OCI-LY3 (cell line): ENCODE data around the gene VAV1.

Source experiments
- EZH2phosphoT487 ChIP-seq: fragments of 200-600 bp; shearing (Covaris generic); IDR thresholded peaks from 2 replicates; pipeline ENCODE4 v1.6.1; 2018; ENCODE audit warnings: antibody characterized with exemption, mixed run types, low read depth
- TF ChIP-seq, protein P1 (sequence below): fragments of 200-600, 300-600 bp; sonication (generic); IDR thresholded peaks from 2 replicates; pipeline ENCODE4 v1.5.1; 2014; ENCODE audit warnings: antibody characterized with exemption, low read length, low read depth

DNA sequence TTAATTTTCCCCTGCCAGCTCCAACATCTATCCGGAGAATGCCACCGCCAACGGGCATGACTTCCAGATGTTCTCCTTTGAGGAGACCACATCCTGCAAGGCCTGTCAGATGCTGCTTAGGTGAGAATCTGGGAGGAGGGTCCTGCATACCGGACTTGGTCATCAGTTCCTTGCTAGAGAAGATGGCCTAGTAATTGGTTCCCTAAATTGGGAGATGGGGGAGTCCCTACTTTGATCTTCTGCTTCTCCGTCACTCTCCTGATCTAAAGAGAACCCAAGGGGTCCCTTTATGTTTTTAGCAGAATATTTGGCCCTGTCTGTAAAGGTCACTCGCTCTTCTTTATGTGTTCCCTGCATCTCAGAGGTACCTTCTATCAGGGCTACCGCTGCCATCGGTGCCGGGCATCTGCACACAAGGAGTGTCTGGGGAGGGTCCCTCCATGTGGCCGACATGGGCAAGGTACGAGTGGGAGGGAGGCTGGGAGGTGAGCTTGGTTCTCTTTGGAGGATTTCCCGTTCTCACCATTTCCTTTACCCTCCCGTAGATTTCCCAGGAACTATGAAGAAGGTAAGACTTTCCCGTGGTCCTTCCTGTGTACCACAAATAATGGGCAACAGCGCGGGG is 60.8 kb downstream of the VAV1 start:
- TF ChIP-seq, protein P1, sequence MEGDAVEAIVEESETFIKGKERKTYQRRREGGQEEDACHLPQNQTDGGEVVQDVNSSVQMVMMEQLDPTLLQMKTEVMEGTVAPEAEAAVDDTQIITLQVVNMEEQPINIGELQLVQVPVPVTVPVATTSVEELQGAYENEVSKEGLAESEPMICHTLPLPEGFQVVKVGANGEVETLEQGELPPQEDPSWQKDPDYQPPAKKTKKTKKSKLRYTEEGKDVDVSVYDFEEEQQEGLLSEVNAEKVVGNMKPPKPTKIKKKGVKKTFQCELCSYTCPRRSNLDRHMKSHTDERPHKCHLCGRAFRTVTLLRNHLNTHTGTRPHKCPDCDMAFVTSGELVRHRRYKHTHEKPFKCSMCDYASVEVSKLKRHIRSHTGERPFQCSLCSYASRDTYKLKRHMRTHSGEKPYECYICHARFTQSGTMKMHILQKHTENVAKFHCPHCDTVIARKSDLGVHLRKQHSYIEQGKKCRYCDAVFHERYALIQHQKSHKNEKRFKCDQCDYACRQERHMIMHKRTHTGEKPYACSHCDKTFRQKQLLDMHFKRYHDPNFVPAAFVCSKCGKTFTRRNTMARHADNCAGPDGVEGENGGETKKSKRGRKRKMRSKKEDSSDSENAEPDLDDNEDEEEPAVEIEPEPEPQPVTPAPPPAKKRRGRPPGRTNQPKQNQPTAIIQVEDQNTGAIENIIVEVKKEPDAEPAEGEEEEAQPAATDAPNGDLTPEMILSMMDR: no peak
- no peak for TF ChIP-seq EZH2phosphoT487
